Fibroblast of lung (primary cell): ENCODE data around the gene MUC2.

Experiments used
- CTCF ChIP-seq, 2 donors: IDR thresholded peaks in 1 of 2; conservative IDR thresholded peaks in 1 of 2; 1 replicate in 1 of 2; 2 replicates in 1 of 2; pipeline ENCODE4 v1.5.1; 2011 to 2012; ENCODE audit warnings: low read length in 2 of 2, control low read depth in 1 of 2, inconsistent platforms in 1 of 2, low read depth in 1 of 2, mild to moderate bottlenecking in 1 of 2
- EZH2 ChIP-seq: IDR thresholded peaks from 2 replicates; pipeline ENCODE4 v1.5.1; 2012; ENCODE audit warnings: low read length, control low read depth, mild to moderate bottlenecking; ENCODE audit errors: missing control alignments

DNA sequence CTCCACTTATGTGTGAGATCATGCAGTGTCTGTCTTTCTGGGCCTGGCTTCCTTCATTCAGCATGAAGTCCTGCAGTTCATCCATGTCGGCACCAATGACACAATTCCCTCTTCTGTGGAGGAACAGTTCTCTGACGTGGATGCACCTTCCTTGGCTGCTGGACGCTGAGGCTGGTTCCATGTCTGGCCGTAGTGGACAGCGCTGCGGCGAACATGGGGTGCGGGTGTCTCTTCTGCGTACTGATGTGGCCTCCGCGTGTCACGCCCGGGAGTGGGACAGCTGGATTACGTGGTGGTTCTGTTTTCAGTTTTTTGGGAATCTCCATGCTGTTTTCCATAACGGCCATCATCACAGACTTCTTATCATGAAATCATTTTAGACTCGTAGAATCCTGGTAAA lies 16.9 kb upstream of the MUC2 start:
- no peak for TF ChIP-seq CTCF (conservative IDR thresholded peaks at IDR 0.05 in 1 of 2, IDR thresholded peaks at IDR 0.05 in 1 of 2; ENCODE audit: low read depth in 1 of 2, low read length in 2 of 2)
- TF ChIP-seq EZH2: no peak
